NCI-H1092 (cell line): ENCODE results near the gene GDF11.

Experiments
- DNase-seq: peaks from one replicate; lab custom pipeline; 2025; lab: John Stamatoyannopoulos, UW

The GDF11 gene

GRCh38 chr12:55707219-55707671, 35.7 kb upstream of the GDF11 start:
- no peak for DNase-seq

- peak; percentile 7 for DNase-seq
Measured at GRCh38 chr12:55707841-55708694, 34.9 kb upstream of the GDF11 start, which contains the start of gene ITGA7. Gene ITGA7, minus strand, starts transcription at chr12:55707904. Its CDS starts 222 bp downstream, at chr12:55707682.

GRCh38 chr12:55708695-55709233, 34.2 kb upstream of the GDF11 start:
- no peak for DNase-seq

- no peak for DNase-seq
Measured at GRCh38 chr12:55711786-55712553, 31.0 kb upstream of the GDF11 start.

- DNase-seq, result no peak
Measured at GRCh38 chr12:55712700-55713415, 30.1 kb upstream of the GDF11 start.

- DNase-seq, result no peak
Measured at GRCh38 chr12:55713721-55714120, 29.2 kb upstream of the GDF11 start.

- DNase-seq, result no peak
Measured at GRCh38 chr12:55715169-55715764, 27.7 kb upstream of the GDF11 start.

GRCh38 chr12:55715833-55716581, 26.9 kb upstream of the GDF11 start, which contains the start of gene BLOC1S1:
Gene BLOC1S1, plus strand, starts transcription at chr12:55716046. Its CDS starts 6 bp downstream, at chr12:55716052.
- peak; percentile 86 for DNase-seq

GRCh38 chr12:55716582-55716957, 26.4 kb upstream of the GDF11 start:
- DNase-seq, result no peak

GRCh38 chr12:55717011-55718007, 25.6 kb upstream of the GDF11 start:
- no peak for DNase-seq

- DNase-seq, result no peak
Measured at GRCh38 chr12:55718015-55718414, 24.9 kb upstream of the GDF11 start.

- no peak for DNase-seq
Measured at GRCh38 chr12:55718624-55719275, 24.2 kb upstream of the GDF11 start.

- no peak for DNase-seq
Measured at GRCh38 chr12:55719371-55719770, 23.6 kb upstream of the GDF11 start.

GRCh38 chr12:55720071-55720564, 22.8 kb upstream of the GDF11 start, which contains the start of gene RDH5:
Gene RDH5, plus strand, starts transcription at chr12:55720393. Its CDS starts 792 bp downstream, at chr12:55721185.
- DNase-seq, result no peak

- DNase-seq, result no peak
Measured at GRCh38 chr12:55720894-55721444, 22.0 kb upstream of the GDF11 start.

GRCh38 chr12:55721601-55722213, 21.2 kb upstream of the GDF11 start:
- DNase-seq, result no peak

- DNase-seq, result no peak
Measured at GRCh38 chr12:55722948-55723347, 20.0 kb upstream of the GDF11 start.
